Endometrium (tissue), 2 donors: Measurements from ENCODE around the gene INSIG2.
"Not testable (repeated sequence)": the region's sequence is repeated elsewhere in the genome, so short reads cannot be mapped to it uniquely, and the experiment has no call there.

Source experiments
- FAIRE-seq: peaks from 2 replicates; lab custom pipeline; 2012; peaks lifted over from hg19 to GRCh38; lab: Jason Lieb, UNC
- donor health status: control.
- donor health status: control.

Gene INSIG2

DNA sequence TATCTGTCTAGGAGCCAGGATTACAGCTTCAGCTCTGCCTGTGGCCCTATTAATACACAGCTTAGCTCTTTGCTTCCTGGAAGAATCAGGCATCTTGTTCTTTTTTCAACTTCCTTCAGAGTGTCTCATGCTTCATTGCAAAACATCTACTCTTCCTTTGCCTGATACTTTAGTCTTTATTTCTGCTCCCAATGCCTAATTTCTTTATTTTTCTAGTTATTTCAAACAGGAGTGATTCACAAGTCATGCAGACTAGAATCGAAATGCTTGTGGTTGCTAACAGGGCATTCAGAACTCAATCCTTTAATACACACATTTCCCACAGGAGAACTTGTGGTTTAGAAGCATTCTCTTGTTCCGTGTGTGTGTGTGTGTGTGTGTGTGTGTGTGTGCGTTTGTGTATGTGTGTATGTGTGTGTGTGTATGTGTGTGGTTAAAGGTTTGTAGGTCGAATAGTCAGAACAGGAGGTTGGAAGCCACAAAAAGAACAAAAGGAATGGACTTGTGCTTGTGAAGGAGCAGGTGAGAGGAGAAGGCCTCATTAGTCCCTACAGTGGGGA, 28.3 kb upstream of the INSIG2 start:
- FAIRE-seq = no peak

DNA sequence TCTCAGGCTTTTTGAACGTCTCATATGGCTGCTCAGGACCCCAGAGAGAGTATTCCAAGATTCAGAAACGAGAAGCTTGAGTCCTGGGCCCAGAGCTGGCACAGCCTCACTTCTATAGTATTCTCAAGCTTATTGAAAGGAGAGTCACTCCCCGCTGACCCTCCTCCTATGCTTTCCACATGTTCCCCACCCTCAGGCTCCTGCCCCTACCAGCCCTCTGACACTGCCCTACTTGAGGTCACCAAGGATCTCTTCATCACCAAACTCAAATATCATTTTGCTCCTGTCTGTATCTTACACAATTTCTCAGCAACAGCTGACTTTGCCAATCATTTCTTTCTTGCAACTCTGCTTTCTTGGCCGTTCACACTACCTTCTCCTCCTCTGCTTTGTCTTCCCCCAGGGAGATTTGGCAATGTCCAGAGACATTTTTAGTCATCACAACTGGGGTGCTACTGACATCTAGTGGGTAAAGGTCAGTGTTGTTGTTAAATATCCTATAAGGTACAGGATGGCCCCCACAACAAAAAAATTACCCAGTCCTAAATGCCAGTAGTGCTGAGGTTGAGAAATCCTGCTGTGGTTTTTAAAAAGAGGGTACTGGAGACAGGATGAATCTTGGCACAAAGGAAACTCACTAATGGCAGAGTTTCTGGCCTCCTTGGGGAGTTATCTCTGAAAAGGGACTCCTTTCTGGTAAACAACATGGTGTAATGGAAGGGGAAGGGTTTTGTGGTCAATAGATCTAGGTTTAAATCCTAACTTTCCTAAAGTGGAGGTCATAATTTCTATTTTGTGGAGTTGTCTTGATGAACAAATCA, 26.9 kb upstream of the INSIG2 start:
- FAIRE-seq = no peak

DNA sequence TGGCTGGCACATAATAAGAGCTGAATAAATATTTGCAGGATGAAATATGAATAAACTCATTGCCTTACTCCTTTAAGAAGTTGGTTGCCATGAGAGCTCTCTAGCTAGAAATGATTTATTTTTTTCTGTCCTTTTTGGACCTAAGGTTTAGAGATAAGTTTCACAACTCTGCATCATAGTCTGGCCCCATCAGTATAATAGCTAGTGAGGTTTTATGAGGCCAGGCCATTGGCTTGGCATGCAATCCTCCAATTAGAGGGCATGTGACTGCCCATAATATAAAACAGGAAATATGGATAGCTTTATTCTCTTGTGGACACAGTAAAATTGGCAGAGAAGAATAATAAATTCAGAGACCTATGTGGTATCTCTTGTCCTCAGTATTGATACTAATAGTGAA, 26.2 kb upstream of the INSIG2 start:
- no peak for FAIRE-seq

DNA sequence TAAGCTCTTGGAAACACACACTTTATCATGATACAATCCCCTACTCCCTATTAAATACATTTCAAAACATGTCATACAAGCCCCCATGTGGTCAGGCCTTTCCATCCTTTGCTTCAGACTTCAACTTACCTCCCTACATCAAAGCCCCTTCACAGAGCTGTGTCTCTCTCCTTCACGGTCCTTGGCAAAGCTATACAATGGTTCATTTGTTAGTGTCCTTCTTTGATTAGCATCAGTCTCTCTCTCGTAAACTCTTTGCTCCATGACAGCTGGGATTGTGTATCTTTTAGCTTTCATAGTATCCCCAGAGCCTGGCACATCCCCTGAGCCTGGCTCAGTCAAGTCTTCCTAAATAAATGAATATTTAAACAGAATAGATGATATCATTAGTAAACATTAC, 25.6 kb upstream of the INSIG2 start:
- no peak for FAIRE-seq

DNA sequence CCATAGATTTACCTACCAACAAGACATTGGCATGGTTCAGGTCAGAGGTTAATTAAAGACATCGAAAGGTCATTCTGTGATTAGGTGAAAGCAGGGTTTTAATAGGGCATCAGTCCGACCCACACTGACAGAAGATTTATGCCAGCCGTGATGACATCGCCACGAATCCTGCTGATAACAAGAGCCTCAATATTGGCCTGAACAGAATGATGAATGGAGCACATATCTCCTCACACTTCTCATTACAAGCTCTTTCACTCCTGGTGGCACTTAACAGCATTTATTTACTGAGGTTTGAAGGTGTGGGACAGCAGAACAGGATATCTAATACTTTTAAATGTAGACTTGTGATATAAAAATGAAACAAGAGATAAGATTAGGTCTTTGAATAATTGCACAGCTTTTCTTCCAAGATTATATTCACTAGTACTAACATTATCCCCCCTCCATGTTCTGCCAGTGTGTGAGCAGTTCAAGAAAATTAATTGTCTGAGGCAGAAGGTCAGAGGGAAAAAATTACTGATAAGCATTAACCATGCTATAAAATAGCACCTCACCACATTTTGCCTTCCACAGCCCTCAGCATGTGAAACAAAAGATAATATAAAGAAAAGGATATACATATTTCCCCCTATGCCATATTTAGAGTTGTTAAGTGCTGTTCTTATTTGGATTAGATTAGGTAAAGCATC, 23.1 kb upstream of the INSIG2 start:
- FAIRE-seq = no peak

DNA sequence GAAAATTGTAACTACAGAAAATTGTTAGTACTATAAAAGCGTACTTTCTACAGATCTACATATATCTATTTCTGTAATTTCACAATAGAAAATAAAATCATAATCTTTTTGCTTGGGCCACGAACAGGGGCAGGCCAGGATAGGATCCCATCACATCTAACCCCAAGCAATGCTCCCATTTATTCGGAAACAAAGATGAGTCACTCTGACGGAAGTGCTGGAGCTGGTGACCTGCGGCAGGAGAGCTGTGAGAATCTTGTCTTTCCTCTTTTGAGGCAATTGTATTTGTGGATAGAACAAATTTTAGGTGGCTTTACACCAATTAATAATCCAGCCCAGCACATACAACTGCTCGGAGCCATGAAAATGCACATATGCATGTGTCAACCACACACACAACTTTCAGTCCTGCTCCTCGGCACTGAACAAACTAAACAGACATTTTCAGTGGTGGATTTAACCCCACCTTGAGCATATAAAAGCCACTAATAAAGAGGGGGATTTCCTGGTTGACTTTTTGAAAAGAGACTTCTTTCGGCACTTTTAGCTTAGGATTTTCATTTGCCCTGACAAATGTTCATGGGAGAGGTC, 22.3 kb upstream of the INSIG2 start:
- no peak for FAIRE-seq

DNA sequence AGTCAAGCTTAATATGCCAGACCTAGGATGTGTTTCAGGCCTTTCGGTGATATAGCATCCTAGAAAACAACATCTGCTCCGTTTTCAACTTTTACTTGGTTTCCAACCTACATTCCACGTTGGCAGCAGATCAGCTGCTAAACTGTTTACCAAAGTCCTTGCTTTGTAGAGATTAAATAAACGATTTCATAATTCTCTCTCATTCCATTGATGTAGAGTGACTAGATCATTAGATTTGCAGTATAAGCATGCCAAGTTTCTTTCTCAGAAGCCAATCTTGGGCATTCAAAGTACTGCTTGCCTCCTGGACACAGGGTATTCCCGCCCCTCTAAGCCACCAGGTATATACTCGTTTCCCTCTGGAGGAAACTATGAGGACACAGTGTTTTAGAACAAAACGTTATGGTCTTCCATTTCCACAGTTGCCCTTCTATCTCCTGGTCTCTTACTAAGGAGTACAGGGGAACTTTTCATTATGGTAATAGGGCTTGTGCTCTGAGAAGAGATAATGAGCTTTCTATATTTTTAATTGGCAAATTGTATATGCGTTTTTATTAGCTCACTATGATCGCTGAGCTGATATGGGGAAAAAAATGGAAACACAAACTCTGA, 10.5 kb upstream of the INSIG2 start:
- FAIRE-seq = no peak

DNA sequence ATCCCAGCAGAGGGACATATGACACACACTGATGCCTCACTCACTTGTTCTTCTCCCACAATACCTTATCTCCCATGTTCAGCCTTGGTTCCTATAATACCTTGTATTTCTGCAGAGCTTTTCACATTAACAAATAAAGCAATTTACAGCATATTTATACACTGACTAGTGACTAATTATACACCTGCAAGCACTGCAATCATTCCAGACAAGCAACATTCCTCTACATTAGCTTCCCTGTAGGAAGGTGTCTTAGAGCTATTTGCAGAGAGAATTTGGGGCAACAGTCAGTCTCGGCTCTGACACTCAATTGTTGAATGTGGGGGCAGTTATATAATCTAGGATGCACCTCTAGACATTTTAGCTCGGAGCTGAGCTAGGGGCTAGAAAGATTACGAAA, 9.5 kb upstream of the INSIG2 start:
- FAIRE-seq = no peak

DNA sequence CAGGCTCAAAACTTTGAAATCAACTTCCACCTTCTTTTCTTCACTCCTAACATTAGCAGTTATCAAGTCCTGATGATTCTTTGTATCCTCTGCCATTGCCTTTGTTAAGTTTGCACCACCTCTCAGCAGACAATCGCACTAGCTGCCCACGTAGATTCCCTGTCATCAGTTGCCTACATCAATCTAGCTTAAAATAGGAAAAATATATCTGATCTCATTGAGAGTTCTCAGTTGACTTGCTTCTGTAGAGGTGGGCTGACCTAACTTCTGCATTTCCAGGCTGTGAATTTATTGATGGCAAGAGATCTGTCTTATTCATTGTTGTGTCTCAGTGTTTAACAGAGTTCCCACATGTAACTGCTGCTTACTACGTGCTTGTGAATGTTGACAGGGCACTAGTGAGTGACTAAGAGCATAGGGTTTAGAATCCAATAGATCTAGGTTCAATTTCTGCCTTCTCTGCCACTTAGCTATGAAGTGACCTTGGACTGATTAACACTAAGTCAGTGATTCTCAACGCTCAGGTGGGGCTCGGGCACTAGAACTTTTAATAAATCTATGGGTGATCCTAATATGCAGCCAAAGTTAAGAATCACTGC, 3.7 kb upstream of the INSIG2 start:
- FAIRE-seq = no peak

DNA sequence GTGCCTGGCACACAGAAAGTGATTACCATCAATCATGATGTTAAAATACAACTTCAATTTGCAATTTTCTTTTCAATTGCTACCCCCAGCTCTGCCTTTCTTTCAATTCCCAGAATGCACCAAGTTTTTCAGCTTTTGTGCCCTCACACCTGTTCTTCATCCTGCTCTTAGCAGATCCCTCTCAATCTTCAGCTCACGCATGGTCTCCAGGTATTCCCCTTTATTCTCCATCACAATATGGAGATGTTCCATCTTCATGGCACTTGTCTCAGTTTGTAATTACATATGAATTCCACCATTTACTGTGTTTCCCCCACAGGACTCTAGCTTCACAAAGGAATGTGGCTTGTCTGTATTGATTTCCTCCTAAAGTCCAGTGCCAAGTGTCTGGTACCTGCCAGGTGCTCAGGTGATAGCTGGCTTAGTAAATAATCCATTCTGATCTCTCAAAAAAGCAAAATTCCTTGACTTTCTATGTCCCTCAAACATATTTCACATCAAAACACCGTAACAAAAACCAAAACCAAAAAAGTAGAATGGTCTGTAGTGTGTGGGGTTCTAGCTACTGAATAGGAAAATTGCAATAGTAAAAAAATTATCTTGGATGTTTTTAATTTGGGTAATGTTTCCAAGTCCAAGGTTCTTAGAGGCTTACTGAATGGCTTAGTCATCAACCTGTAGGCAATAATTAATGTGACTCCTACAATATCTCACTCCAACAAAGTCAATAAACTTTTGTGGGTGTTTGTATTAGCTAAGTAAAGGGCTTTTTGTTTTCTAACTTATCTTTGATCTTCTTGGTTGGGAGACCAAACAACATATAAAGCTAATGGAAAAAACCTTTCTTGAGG, 2.9 kb upstream of the INSIG2 start:
- FAIRE-seq = peak; percentile 80

DNA sequence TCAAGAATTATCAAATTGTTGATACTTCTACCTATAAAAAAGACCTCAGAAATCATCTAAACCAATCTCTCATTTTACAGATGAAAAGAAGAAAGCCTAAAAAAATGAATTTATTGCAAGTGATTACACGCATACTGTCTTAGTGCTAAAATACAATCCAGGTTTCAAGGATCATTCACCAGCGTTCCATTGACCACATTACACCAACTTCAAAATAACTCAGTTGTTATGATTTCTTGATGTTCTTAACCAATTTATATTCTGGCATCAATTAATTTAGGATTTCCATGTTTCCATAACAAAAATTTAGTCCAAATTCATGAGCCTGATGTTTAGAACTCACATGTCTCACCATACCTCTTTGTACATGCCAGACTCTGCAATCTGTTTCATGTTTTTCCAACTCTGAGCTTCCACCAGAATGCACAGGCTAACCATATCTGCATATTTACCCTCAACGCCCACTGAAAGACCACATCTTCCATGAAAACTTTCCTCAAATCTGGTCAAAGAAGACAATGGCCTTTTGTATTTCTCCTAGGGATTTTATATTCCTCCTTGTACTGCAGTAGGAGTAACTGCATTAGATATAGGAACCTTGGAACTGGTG, 2.1 kb upstream of the INSIG2 start:
- FAIRE-seq = no peak

DNA sequence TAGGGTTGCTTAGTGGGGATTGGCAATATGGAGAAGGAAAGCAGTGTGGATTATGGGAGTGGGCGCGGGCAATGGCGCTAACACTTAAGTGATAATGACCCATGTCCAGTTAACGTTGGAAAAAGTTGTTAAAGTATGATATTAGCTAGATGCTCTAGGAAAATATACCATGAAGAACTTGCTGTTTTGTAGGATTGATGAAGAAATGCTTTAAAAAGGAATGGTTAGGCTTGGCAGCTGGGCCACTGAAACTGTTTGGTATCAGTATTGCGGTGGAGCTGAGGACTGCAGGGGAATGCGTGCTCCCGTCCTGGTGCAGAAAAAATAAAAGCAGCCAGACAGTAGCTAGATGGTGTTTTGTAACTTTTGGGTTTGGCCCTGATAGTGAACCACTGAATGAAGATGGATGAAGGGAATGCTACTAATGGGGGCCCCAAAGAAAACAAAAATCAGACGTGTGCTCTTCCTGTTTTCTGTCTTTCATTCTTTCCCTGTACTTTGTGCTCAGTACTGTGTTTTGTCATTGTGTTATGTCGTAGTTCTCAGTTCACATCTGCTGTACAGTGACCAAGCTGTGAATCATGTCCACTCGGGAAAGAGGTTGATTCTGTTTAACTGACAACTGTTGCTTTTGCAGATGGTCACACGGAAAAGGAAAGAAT, 999 bp downstream of the INSIG2 start:
- no peak for FAIRE-seq

DNA sequence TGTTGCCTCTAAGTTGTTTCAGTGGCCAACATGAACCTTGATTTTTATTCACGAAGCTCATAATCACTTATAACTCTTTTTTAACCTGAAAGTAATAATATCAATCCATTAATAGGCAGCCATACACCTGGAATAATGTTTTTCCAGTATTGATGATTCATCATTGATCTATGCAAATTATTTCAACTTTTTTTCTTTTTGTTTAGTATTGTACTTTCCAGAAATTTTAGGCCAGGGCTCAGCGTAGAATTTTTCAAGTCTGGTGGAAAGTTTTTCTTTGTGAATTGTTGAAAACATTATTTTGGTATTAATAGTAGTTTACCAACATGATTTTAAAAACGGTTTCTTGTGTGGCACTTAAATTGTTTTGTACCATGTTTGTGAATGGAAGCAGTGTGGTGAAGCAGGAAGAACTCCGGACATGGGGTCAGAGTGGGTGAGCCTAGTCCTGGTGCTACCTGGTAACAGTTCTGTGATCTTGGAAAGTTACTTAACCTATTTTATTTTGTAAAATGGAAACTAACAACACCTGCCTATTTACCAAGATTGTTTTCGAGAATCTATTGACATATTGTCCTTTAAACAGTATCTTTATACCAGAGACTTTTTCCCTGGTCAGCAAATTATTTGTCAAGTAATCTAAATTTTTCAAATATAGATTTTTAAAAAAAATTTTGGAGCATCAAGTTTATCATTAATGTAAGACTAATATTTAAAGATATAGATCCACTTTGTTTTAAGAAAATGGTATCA, 2.3 kb downstream of the INSIG2 start:
- no peak for FAIRE-seq

DNA sequence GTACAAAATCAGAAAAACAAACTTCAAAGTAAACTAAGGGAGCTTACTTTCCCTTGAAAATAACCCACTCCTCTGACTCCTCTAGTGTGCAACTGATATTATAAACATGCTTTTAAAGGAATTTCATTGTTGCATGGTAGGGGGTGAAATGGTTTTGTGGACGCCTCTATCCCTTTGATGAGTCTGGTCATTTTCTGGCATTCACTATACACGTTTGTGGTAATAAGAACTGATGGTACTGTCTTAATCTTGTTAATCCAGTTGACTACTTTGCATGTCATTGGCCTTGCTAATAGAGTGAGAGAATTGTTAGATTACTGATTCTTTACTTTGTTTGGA, 2.8 kb downstream of the INSIG2 start:
- FAIRE-seq = no peak

DNA sequence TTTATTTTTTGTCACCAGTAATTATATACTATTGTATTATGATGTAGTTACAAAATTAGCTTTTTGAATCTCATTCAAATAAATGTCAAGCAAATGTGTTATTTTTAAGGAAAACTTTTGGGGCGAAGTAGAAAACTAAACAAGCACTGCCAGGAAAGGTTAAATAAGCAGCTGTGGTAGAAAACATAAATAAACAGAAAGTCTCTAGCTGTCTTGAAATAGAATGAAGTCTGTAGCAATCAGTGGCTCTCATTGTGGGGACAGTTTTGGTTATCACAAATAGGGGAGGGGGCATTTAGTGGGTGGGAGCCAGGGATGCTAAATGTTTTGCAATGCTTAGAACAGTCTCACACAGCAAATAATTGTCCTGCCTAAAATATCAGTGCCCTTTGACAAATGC, 3.4 kb downstream of the INSIG2 start:
- FAIRE-seq = no peak

DNA sequence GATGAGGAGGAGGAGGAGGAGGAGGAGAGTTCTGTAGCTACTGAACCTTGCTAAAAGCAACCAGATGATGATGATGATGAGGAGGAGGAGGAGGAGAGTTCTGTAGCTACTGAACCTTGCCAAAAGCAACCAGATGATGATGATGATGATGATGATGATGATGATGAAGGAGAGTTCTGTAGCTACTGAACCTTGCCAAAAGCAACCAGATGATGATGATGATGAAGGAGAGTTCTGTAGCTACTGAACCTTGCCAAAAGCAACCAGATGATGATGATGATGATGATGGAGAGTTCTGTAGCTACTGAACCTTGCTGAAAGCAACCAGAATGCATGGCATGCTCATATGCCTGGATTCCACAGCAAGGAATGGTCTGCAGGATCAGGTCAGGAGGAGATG, 5.8 kb downstream of the INSIG2 start:
- FAIRE-seq = not testable (repeated sequence)

DNA sequence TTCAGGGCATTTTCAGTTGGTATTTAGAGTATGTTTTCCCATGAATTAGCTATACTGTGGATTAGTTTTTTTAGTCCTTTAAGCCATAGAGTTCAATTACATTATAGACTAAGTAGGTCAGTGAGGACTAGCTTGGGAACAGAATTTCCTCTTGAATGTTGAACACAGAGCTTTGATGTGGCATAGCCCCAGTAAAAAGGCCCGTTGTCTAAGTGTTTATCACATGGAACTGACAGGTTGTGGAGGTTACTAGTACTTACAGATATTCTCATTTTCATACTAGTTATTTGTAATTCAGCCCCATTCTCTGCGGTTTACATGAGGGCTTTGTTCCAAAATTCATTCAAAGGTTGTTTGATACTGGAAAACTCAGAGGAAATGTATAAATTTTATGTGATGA, 6.2 kb downstream of the INSIG2 start:
- FAIRE-seq = no peak

DNA sequence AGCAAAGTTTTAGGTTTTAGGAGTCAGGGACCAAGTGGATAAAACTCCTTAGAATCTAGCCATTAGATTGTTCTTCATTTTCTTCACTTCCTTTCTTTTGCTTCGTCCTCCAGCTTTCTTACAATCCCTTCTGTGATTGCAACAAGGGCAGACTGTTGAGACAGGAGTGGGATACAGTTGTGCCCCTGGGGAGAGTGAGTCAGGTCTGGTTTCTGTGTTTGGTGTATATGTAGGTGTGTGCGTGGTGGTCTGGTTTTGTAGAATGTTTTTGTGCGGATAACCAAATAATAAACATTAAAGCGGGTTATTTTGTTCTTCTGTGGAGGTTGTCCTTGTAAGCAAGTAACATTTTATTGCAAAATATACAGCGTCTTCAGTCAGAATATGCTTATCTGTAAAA, 7.3 kb downstream of the INSIG2 start:
- FAIRE-seq = no peak

DNA sequence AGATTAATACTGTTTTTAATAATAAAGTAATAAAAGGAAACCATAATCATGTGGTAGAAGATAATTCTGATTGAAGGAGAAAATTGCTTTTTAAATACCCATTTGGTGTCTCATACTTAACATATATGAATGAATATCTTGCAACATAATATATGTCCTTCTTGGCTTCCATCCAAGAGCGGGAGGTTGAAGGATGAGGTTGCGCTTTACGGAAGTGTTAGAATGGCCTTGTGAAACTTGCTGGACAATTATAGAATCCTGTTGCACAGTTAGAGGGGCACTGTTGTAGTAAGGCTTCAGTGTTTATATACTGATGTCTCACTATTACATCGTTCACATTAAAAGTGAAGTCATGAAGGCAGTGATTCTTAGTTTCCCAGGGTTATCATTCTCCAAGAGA, 9.4 kb downstream of the INSIG2 start:
- FAIRE-seq = no peak
